SJSA1 (cell line): ENCODE data around the gene ACACA. TPM values are rescaled to one million over a fixed set of nuclear protein-coding genes. Genes with fewer than 3 reads are reported as not detected.
A peak's percentile ranks its signal among the peaks of the same experiment; 100 is the strongest.

ENCODE experiments used
- DNase-seq, 2 experiments: peaks; one replicate each; pipeline ENCODE4 v3.0.0-alpha.2; 2015 to 2020; ENCODE audit warnings: low spot score in 2 of 2, low read depth in 1 of 2
- H3K27ac ChIP-seq: fragments of 250-450 bp; sonication (Bioruptor Pico); 2 replicates; pipeline ENCODE4 v1.5.1; 2020; ENCODE audit warnings: mild to moderate bottlenecking, moderate library complexity
- H3K27me3 ChIP-seq: fragments of 250-450 bp; sonication (Bioruptor Pico); replicated peaks from 2 replicates; pipeline ENCODE4 v1.5.1; 2020; ENCODE audit warnings: mild to moderate bottlenecking, moderate library complexity
- H3K36me3 ChIP-seq: fragments of 250-450 bp; sonication (Bioruptor Pico); 2 replicates; pipeline ENCODE4 v1.5.1; 2020; ENCODE audit warnings: mild to moderate bottlenecking
- H3K4me1 ChIP-seq: fragments of 250-450 bp; sonication (Bioruptor Pico); replicated peaks from 2 replicates; pipeline ENCODE4 v1.6.1; 2021; ENCODE audit warnings: mild to moderate bottlenecking
- H3K4me3 ChIP-seq: fragments of 250-450 bp; sonication (Bioruptor Pico); 2 replicates; pipeline ENCODE4 v1.5.1; 2020; ENCODE audit warnings: mild to moderate bottlenecking
- H3K9me3 ChIP-seq: fragments of 250-450 bp; sonication (Bioruptor Pico); replicated peaks from 2 replicates; pipeline ENCODE4 v1.5.1; 2020; ENCODE audit warnings: mild to moderate bottlenecking
- total RNA-seq: library from RNA; depleted of rRNA; stranded (reverse); fragments of >200 nt; shearing (Covaris generic); gene quantifications from 2 replicates; pipeline ENCODE4 v1.2.3, GENCODE V29; 2014; rRNA removed

The ACACA gene
- total RNA-seq, 1 experiment from 2014 or later = 23.4 TPM

DNA sequence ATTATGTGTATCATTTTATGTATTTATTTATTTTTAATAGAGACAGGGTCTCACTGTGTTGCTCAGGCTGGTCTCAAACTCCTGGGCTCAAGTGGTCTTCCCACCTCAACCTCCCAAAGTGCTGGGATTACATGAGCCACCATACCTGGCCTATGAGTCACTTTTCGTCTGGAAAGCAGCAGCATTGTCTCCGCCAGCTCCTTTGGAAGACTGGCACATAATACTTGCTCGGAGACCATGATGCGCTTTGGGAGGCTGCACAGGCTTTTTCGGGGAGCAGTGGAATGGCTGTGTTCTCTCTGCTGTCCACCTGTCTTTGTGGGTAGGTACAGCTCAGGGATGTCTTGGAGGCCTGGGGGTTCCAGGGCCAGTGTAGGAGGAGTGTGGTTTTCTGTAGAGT lies 355.7 kb downstream of the ACACA start:
- H3K9me3 ChIP-seq = no peaks in the 10 kb centered on the region
- no peak for DNase-seq
- H3K4me3 ChIP-seq = no peak overlapping the region
- H3K4me1 ChIP-seq = no peaks in the 10 kb centered on the region
- H3K27me3 ChIP-seq = no peaks in the 10 kb centered on the region
- H3K27ac ChIP-seq = no peak overlapping the region
- no peaks in the 10 kb centered on the region; the same call in 1 of the 2 replicates for H3K36me3 ChIP-seq

DNA sequence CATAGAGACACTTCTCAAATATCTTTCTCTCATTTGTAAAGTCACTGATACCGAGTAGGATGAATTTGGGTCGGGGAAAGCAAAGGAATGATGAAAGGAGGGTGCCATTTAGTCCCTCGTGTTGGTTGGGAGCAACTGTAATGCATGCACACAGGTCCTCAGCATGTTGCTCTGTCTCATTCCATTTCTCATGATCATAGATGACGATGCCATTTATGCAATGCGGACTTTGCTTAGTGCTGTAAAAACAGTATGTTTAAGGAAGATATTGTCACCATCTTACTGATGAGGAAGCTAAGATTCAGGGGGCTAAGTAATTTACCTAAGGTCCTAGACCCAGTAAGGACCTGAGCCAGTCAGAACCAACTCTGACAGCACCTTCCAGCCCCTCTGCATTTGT lies 357.8 kb downstream of the ACACA start:
- Histone ChIP-seq H3K27me3 (no peaks in the 10 kb centered on the region), H3K4me3 (no peak overlapping the region), H3K9me3 (no peaks in the 10 kb centered on the region), H3K4me1 (no peaks in the 10 kb centered on the region), H3K36me3 (peaks cover 13% of the 10 kb centered on the region; the same call in 1 of the 2 replicates), H3K27ac (no peak overlapping the region)
- no peak for DNase-seq

DNA sequence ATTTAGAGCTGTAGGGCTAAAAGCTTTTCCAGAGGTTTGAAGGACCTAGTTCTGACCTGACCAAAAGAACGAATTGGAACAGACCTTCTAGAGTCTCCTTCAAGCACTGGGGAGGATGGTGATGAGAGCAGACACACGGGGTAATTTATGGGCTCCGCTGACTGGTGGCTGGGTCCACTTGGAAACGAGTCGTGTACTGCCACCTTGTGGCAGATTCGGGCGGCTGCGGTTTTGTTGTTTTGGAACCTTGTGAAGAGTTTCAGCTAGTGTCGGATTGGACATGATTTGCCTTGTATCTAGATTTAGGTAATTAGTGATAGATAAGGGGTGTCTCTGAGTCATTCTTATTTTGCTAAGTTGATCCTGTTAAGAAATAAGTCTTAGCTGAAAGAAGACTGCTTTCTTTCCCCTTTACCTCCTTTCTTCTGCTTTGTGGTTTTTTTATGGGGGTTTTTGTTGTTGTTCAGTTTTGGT lies 359.0 kb downstream of the ACACA start:
- H3K4me3 ChIP-seq = no peak overlapping the region
- peaks cover 13% of the 10 kb centered on the region; the same call in 1 of the 2 replicates for H3K36me3 ChIP-seq
- peak; percentile 56 to 73 for DNase-seq

DNA sequence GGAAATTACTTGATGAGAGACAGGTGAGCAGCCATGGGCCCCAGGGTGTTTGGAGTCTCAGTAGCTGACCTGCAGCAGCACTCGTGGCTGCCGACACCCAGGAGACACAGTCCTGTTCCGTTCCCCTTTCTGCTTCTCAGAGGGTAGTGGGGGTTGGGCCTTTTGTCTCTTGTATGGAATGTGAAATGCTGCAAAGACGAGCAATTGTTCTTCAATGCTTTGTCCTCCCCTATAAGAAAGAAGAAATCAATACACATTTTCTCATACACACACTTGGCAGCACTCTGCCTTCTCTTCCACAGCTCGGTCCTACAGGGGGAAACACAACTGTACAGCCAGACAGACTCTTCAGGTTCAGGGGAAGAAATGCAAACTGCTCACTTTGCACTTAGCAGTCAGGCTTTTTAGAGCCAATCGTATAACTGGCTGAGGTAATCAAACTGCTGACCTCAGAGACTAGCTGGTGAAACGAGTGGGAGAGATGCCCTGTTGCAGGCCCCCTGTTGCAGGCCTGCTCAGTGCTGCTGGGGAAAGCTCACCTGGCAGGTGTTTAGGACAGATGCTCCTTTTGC lies 361.2 kb downstream of the ACACA start:
- Histone ChIP-seq H3K36me3 (peaks cover 13% of the 10 kb centered on the region; the same call in 1 of the 2 replicates), H3K9me3 (no peaks in the 10 kb centered on the region), H3K27me3 (no peaks in the 10 kb centered on the region), H3K27ac (no peak overlapping the region), H3K4me1 (no peaks in the 10 kb centered on the region), H3K4me3 (no peak overlapping the region)
- DNase-seq = no peak

More for the DNA sequence above, 359.0 kb downstream of the ACACA start:
- H3K4me1 ChIP-seq = no peaks in the 10 kb centered on the region
- H3K9me3 ChIP-seq = no peaks in the 10 kb centered on the region
- H3K27ac ChIP-seq = no peak overlapping the region
- H3K27me3 ChIP-seq = no peaks in the 10 kb centered on the region

DNA sequence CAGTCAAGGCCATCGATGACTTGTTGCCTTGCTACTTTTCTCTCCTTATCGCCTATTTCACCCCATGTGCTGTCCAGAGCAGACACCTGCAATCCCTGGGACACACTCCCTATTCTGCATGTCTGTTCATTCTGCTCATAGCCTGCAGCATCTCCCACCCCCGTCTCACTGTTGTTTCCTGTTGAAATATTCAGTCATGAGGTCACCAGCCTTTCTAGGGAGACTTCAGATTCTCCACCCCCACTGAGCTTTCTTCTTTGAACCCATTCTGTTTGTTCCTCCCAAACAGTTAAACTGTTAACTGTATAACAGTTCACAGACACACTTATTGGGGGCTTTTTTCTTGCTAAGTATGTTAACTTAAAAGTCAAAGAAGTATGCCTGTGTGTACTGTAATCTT lies 363.4 kb downstream of the ACACA start:
- DNase-seq = no peak
- no peak overlapping the region for H3K27ac ChIP-seq

DNA sequence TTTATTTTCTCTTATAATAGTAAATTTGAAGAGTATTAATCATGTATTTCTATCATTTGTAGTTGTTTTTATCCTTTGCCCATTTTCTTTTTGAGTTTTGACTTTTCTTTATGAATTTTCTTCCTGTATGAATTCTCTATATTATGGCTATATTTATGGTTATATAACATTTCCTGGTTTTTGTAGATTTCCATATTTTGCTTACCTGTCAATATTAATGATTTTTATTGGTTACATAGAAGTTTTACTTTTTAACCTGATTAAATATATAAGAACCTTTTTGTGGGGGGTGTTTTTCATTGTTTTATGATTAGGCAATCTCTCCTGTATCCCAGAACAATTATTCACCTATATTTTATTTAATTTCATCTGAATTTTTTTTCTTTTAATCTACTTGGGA lies 364.7 kb downstream of the ACACA start:
- no peaks in the 10 kb centered on the region for H3K9me3 ChIP-seq
- H3K36me3 ChIP-seq = peaks cover 13% of the 10 kb centered on the region; the same call in 1 of the 2 replicates
- no peaks in the 10 kb centered on the region for H3K27me3 ChIP-seq
- DNase-seq = no peak
- H3K4me1 ChIP-seq = no peaks in the 10 kb centered on the region
- H3K4me3 ChIP-seq = no peak overlapping the region
- no peak overlapping the region for H3K27ac ChIP-seq

More for the DNA sequence above, 363.4 kb downstream of the ACACA start:
- no peaks in the 10 kb centered on the region for H3K9me3 ChIP-seq
- H3K4me3 ChIP-seq = no peak overlapping the region
- no peaks in the 10 kb centered on the region for H3K4me1 ChIP-seq
- no peaks in the 10 kb centered on the region for H3K27me3 ChIP-seq
- peaks cover 13% of the 10 kb centered on the region; the same call in 1 of the 2 replicates for H3K36me3 ChIP-seq

DNA sequence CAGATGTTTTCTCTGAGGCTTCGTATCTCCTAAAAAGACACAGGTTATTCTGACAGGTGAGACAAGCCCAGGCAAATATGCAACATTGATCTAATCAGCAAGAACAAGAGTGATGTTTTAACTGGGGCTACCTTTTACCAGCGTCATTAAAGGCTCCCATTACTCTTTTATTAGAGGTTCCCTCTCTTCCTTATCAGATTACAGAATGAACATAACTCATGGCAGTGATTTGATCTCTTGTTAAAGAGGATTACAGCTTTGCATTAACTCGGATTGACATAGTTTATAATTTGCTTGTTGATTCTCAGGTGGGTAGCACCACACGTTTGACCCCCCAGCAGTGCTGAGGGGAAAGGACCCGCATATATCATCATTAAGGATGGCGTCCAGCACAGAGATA lies 367.4 kb downstream of the ACACA start:
- Histone ChIP-seq H3K27ac (no peak overlapping the region), H3K4me3 (no peak overlapping the region), H3K36me3 (0 out of 2 replicates have a peak, but pooled peaks cover 3% of the 10 kb centered on the region), H3K4me1 (no peaks in the 10 kb centered on the region), H3K27me3 (no peaks in the 10 kb centered on the region), H3K9me3 (no peaks in the 10 kb centered on the region)
- DNase-seq = no peak

DNA sequence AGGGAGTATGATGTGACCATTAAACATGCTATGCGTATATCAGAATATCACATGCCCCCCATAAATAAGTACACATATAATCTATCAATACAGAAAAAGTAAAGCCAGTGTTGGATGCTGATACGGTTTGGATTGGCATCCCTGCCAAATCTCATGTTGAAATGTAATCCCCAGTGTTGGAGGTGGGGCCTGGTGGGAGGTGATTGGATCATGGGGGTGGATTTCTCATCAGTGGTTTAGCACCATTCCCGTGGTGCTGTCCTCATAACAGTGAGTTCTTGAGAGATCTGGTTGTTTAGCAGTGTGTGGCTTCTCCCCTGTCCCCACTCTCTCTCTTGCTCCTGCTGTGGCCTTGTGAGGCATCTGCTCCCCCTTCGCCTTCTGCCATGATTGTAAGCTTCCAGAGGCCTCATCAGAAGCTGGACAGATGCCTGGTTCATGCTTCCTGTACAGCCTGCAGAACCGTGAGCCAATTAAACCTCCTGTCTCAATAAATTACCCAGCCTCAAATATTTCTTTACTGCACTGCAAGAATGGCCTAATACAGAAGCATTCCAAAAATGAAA lies 369.0 kb downstream of the ACACA start:
- no peak overlapping the region for H3K27ac ChIP-seq
- no peaks in the 10 kb centered on the region for H3K4me1 ChIP-seq
- no peaks in the 10 kb centered on the region for H3K9me3 ChIP-seq
- H3K27me3 ChIP-seq = no peaks in the 10 kb centered on the region
- H3K36me3 ChIP-seq = no peaks in the 10 kb centered on the region
- H3K4me3 ChIP-seq = no peak overlapping the region
- no peak for DNase-seq

Other genes starting within 250 kb of the ACACA start
- not detected in 2 replicates for gene C17orf78, start 30.9 kb downstream of the ACACA start, total RNA-seq
- gene TADA2A, start 50 bp upstream of the ACACA start, total RNA-seq = 8.3 and 20.1 TPM in 2 replicates
- 91.2 and 94.6 TPM in 2 replicates for gene DUSP14, start 83.1 kb upstream of the ACACA start, total RNA-seq
- 7.1 and 8.3 TPM in 2 replicates for gene SYNRG, start 202.6 kb upstream of the ACACA start, total RNA-seq
- gene DDX52, start 236.6 kb upstream of the ACACA start, total RNA-seq = 23.1 and 29.5 TPM in 2 replicates